Activated naive CD8-positive, alpha-beta T cell treated with anti-CD3 and anti-CD28 coated beads, Interleukin-2, amount 10 ng/mL, durations not matched to agents 7 days and 5 days (primary cell): ENCODE results near the gene NKIRAS2. TPM values are rescaled to one million over a fixed set of nuclear protein-coding genes. Genes with fewer than 3 reads are reported as not detected.
A peak's percentile ranks its signal among the peaks of the same experiment; 100 is the strongest.

Source experiments
- ATAC-seq: fragments of 150-1000 bp; cut with Tn5 transposase; one replicate; pipeline ENCODE4 v1.10.0; 2021; ENCODE audit warnings: low read depth, moderate library complexity
- POLR2A ChIA-PET: fragments of 350-600 bp; sonication (Branson Sonifier 250); formaldehyde crosslinking; loops from one replicate; lab custom pipeline; 2021; ENCODE audit warnings: antibody characterized with exemption; lab: Charles Lee
- DNase-seq: peaks from one replicate; pipeline ENCODE4 v3.0.0; 2021
- H3K27ac Mint-ChIP-seq: one replicate; pipeline ENCODE4 v1.8.0; 2022; ENCODE audit warnings: mild to moderate bottlenecking, mixed read lengths
- H3K27me3 Mint-ChIP-seq: one replicate; pipeline ENCODE4 v1.8.0; 2022; ENCODE audit warnings: mild to moderate bottlenecking, moderate library complexity, mixed read lengths
- H3K36me3 Mint-ChIP-seq: one replicate; pipeline ENCODE4 v1.8.0; 2021; ENCODE audit warnings: mild to moderate bottlenecking, mixed read lengths
- H3K4me1 Mint-ChIP-seq: one replicate; pipeline ENCODE4 v1.8.0; 2021; ENCODE audit warnings: mixed read lengths
- H3K4me3 Mint-ChIP-seq: one replicate; pipeline ENCODE4 v1.8.0; 2022; ENCODE audit warnings: mild to moderate bottlenecking, moderate library complexity, mixed read lengths
- H3K9me3 Mint-ChIP-seq: one replicate; pipeline ENCODE4 v1.8.0; 2021; ENCODE audit warnings: mixed read lengths
- total RNA-seq, 2 experiments: library from RNA; stranded (reverse); gene quantifications; one replicate each; pipeline ENCODE4 v1.2.3, GENCODE V29; 2021

The NKIRAS2 gene
- 10 to 100 TPM; 19.8 to 27.2 TPM for total RNA-seq

DNA sequence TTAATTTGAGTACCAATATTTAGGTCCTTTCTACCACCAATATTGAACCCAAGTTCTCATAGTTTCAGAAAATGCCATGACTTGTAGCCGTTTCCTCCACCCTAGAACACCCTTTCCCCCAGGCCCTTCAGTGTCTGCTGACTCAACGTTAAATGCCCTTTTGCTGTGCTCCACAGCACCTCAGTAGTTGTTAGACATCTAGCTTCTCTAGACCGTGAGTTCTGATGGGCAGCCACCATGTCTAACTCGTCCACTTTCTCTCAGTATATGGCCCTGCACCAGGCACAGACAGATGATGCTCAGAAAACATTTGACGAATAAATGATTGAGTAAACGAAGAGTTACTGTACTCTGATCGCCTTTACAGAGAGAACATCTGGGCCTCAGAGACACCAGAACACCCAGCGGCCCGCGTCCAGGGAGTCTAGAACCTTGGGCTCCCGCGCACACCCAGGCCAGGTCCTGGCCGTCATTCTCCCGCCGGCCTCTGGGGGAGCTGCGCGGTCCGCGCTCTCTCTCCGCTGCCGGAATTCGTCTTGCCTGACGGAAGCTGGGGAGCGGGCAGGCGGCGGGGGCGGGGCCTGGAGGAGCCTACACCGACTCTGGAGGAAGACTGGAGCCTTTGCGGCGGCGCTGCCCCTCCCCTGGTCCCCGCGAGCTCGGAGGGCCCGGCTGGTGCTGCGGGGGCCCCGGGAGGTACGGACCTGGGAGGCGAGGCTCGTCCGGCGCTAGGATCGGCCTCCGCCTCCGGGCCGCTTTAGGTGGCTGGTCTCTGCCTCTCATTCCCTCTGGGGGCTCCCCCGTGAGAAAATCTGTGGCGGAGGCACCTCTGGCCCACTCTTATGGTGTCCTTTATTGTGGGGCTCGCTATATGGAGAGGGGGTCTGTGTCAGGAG is at the start of gene NKIRAS2:
NKIRAS2 (plus strand) TSS at position 582 of the 896 bp plus-strand sequence. CDS start 1,488 bp downstream, outside the sequence.
- ATAC-seq (peak; percentile 76), DNase-seq (peak; percentile 93)
- H3K9me3 Mint-ChIP-seq, result peaks cover 2% of the 10 kb centered on the region
- H3K4me1 Mint-ChIP-seq, result peaks cover 42% of the 10 kb centered on the region
- peaks cover 7% of the 10 kb centered on the region for H3K36me3 Mint-ChIP-seq
- H3K27ac Mint-ChIP-seq, result peak within 1 kb of the TSS; percentile 87
- no peaks in the 10 kb centered on the region for H3K27me3 Mint-ChIP-seq
- peak within 1 kb of the TSS; percentile 97 for H3K4me3 Mint-ChIP-seq
- POLR2A ChIA-PET, result interaction anchor here (0.5 to 6.9 kb wide), 12 partner anchors 15 to 229 kb away, joined by 3 to 108 read pairs (median 4); partner anchors contain the start of genes CNP, DHX58, GHDC and KAT2A

GRCh38 chr17:41970901-41971331 is 49.0 kb upstream of the NKIRAS2 start:
- Mint-ChIP-seq H3K36me3 (peaks cover 20% of the 10 kb centered on the region), H3K4me1 (peaks cover 24% of the 10 kb centered on the region), H3K4me3 (no peak overlapping the region), H3K27ac (no peak overlapping the region), H3K9me3 (no peaks in the 10 kb centered on the region), H3K27me3 (no peaks in the 10 kb centered on the region)
- DNase-seq (no peak), ATAC-seq (no peak)
- POLR2A ChIA-PET, result interaction anchor here (0.7 to 6.3 kb wide), 2 partner anchors 47 to 48 kb away, joined by 3 to 87 read pairs; partner anchors contain the start of genes DNAJC7 and NKIRAS2

DNA sequence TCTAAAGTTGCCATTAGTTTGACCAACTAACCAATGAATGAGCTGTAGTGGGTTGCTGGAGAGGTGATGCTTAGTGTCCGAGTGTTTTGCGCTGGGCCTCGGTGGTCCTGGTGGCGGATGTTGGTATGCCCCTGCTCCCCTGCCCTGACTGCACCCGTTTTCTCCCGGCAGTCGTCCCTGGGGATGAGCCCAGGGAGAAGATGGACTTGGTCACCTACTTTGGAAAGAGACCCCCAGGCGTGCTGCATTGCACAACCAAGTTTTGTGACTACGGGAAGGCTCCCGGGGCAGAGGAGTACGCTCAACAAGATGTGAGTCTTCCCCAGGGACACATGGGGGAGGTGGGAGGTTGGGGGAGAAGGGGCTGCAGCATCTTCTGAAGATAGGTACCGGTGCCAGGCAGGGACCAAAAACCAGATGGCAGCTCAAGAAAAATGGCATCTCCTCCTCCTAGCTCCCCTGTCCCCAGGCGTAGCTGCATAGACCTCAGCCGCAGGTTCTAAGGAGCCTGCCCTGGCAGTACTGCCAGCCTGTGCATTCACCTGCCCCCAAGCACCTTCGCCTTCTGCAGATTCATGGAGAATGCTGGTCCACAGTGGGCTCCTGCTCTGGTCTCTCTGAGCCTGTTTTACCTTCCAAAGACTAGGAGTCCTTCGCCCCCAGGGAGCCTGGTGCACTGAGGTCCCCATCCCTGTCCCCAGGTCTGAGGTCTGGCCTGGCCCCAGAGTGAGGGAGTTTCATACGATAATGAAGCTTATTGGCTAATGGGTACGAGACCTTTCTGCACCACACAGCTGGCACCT is 48.0 kb upstream of the NKIRAS2 start:
- Mint-ChIP-seq H3K27me3 (no peaks in the 10 kb centered on the region), H3K36me3 (peaks cover 23% of the 10 kb centered on the region), H3K4me1 (peaks cover 24% of the 10 kb centered on the region), H3K4me3 (no peak overlapping the region), H3K9me3 (no peaks in the 10 kb centered on the region), H3K27ac (no peak overlapping the region)
- ATAC-seq (no peak), DNase-seq (no peak)
- POLR2A ChIA-PET, result interaction anchor here (0.7 to 1.1 kb wide), 2 partner anchors 45 to 46 kb away, joined by 3 read pairs; partner anchors contain the start of gene DNAJC7

- H3K36me3 Mint-ChIP-seq, result peaks cover 28% of the 10 kb centered on the region
- peaks cover 22% of the 10 kb centered on the region for H3K4me1 Mint-ChIP-seq
- H3K9me3 Mint-ChIP-seq, result no peaks in the 10 kb centered on the region
- ATAC-seq, result no peak
- DNase-seq, result no peak
- H3K27me3 Mint-ChIP-seq, result no peaks in the 10 kb centered on the region
- no peak overlapping the region for H3K27ac Mint-ChIP-seq
- POLR2A ChIA-PET, result interaction anchor here (1.1 kb wide), 1 partner anchor 45 kb away, joined by 3 read pairs; the partner anchor contains the start of gene DNAJC7
- H3K4me3 Mint-ChIP-seq, result no peak overlapping the region
These were observed 47.1 kb upstream of the NKIRAS2 start for GRCh38 chr17:41972571-41973407.

GRCh38 chr17:41973408-41973811 is 46.5 kb upstream of the NKIRAS2 start:
- no peak for ATAC-seq
- no peaks in the 10 kb centered on the region for H3K27me3 Mint-ChIP-seq
- H3K36me3 Mint-ChIP-seq, result peaks cover 26% of the 10 kb centered on the region
- POLR2A ChIA-PET, result no interaction called here
- H3K4me1 Mint-ChIP-seq, result peaks cover 18% of the 10 kb centered on the region
- no peak overlapping the region for H3K4me3 Mint-ChIP-seq
- no peaks in the 10 kb centered on the region for H3K9me3 Mint-ChIP-seq
- no peak for DNase-seq
- H3K27ac Mint-ChIP-seq, result no peak overlapping the region

GRCh38 chr17:41974031-41974430 is 45.9 kb upstream of the NKIRAS2 start:
- no peak overlapping the region for H3K4me3 Mint-ChIP-seq
- no peaks in the 10 kb centered on the region for H3K27me3 Mint-ChIP-seq
- H3K4me1 Mint-ChIP-seq, result peaks cover 18% of the 10 kb centered on the region
- H3K36me3 Mint-ChIP-seq, result peaks cover 27% of the 10 kb centered on the region
- peak overlapping the region; percentile 38 for H3K27ac Mint-ChIP-seq
- H3K9me3 Mint-ChIP-seq, result no peaks in the 10 kb centered on the region
- no peak for ATAC-seq
- no peak for DNase-seq
- POLR2A ChIA-PET, result interaction anchor here (0.7 kb wide), 1 partner anchor 418 kb away, joined by 3 read pairs; no protein-coding TSS in a partner anchor

DNA sequence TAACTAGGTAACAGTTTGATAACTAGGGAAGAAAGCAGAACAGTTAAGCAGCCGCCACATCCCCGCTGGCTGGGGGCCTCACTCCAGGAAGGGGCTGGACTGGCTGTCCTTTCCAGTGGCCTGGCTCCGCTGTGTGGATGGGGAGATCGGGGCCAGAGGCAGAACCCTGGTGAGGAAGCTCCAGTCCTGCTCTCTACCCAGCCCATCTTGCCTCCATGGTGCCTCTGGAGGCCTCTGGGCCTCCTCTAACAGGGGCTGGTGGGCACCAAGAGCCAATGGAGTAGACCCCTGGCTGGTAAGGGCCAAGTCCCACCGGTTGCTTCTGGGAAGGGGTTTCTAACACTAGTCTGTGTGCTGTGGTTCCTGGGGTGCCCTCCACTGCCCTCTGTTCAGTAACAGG is 45.2 kb upstream of the NKIRAS2 start:
- Mint-ChIP-seq H3K27ac (no peak overlapping the region), H3K4me1 (peaks cover 14% of the 10 kb centered on the region), H3K4me3 (no peak overlapping the region), H3K27me3 (no peaks in the 10 kb centered on the region), H3K9me3 (no peaks in the 10 kb centered on the region), H3K36me3 (peaks cover 24% of the 10 kb centered on the region)
- POLR2A ChIA-PET, result interaction anchor here (1.3 kb wide), 1 partner anchor 138 kb away, joined by 5 read pairs; the partner anchor contains the start of gene DHX58
- ATAC-seq (no peak), DNase-seq (no peak)

- peaks cover 12% of the 10 kb centered on the region for H3K4me1 Mint-ChIP-seq
- POLR2A ChIA-PET, result interaction anchor here (0.6 to 1.4 kb wide), 3 partner anchors 9 to 137 kb away, joined by 3 to 5 read pairs (median 5); partner anchors contain the start of genes CNP and DHX58
- H3K27me3 Mint-ChIP-seq, result no peaks in the 10 kb centered on the region
- H3K9me3 Mint-ChIP-seq, result no peaks in the 10 kb centered on the region
- ATAC-seq (no peak), DNase-seq (no peak)
- H3K4me3 Mint-ChIP-seq, result no peak overlapping the region
- peaks cover 26% of the 10 kb centered on the region for H3K36me3 Mint-ChIP-seq
- no peak overlapping the region for H3K27ac Mint-ChIP-seq
These were observed 44.5 kb upstream of the NKIRAS2 start for GRCh38 chr17:41975099-41976083.

- POLR2A ChIA-PET, result interaction anchor here (1.4 kb wide), 1 partner anchor 10 kb away, joined by 5 read pairs; the partner anchor contains the start of gene CNP
These were observed 43.6 kb upstream of the NKIRAS2 start for GRCh38 chr17:41976142-41976768.

GRCh38 chr17:41977991-41978390 is 41.9 kb upstream of the NKIRAS2 start:
- DNase-seq, result peak; percentile 17
- POLR2A ChIA-PET, result no interaction called here
- no peak for ATAC-seq
- Mint-ChIP-seq H3K9me3 (no peaks in the 10 kb centered on the region), H3K4me3 (no peak overlapping the region), H3K27me3 (no peaks in the 10 kb centered on the region), H3K4me1 (no peaks in the 10 kb centered on the region), H3K36me3 (peaks cover 38% of the 10 kb centered on the region), H3K27ac (no peak overlapping the region)

More at GRCh38 chr17:41976142-41976768, 43.6 kb upstream of the NKIRAS2 start:
- no peak for DNase-seq
- peaks cover 33% of the 10 kb centered on the region for H3K36me3 Mint-ChIP-seq
- no peaks in the 10 kb centered on the region for H3K9me3 Mint-ChIP-seq
- peak overlapping the region; percentile 21 for H3K27ac Mint-ChIP-seq
- no peak overlapping the region for H3K4me3 Mint-ChIP-seq
- peaks cover 8% of the 10 kb centered on the region for H3K4me1 Mint-ChIP-seq
- H3K27me3 Mint-ChIP-seq, result no peaks in the 10 kb centered on the region
- ATAC-seq, result no peak
